K562 (cell line): ENCODE data around the gene ZNF649. TPM values are rescaled to one million over a fixed set of nuclear protein-coding genes. Genes with fewer than 3 reads are reported as not detected.

Experiments used
- ATAC-seq: fragments of 200-7000 bp; cut with Tn5 transposase; 3 replicates; pipeline ENCODE4 v1.9.1; 2020; ENCODE audit warnings: moderate library complexity
- BruUV-seq: library from RNA; stranded (reverse); fragments of 400-500 nt; replicated peaks from 2 replicates; lab custom pipeline; 2021; lab: Mats Ljungman, UMichigan
- CTCF ChIA-PET: fragments of 300-600 bp; formaldehyde crosslinking; extraction: SDS; loops from one replicate; lab custom pipeline; 2021; ENCODE audit warnings: low intra/inter-chr PET ratio; lab: Yijun Ruan, JAX
- POLR2A ChIA-PET: fragments of 300-600, 350-650 bp; sonication (Branson Sonifier 250); formaldehyde crosslinking; extraction: SDS; loops from one replicate; lab custom pipeline; 2021; ENCODE audit warnings: antibody characterized with exemption, inconsistent platforms; lab: Yijun Ruan, JAX
- DNase-seq, 4 experiments: peaks; one replicate each; pipeline versions ENCODE4 v3.0.0 to v3.0.0-alpha.2; 2011 to 2018; ENCODE audit warnings: low spot score in 3 of 4, mixed read lengths in 3 of 4; ENCODE audit errors: extremely low read depth in 1 of 4
- FAIRE-seq: peaks from 2 replicates; lab custom pipeline; 2011; peaks lifted over from hg19 to GRCh38; lab: Jason Lieb, UNC
- H2AFZ ChIP-seq: 2 replicates; pipeline ENCODE4 v1.6.0; 2011; ENCODE audit warnings: low read depth, low read length, control low read depth, inconsistent platforms
- H3K27ac ChIP-seq: fragments of 200-600 bp; 3 replicates; pipeline ENCODE4 v1.8.0; 2011; ENCODE audit warnings: low read depth, mild to moderate bottlenecking, control low read depth, inconsistent platforms, low read length, moderate library complexity, mixed read lengths; ENCODE audit errors: extremely low read depth
- H3K27me3 ChIP-seq, 2 experiments: fragments of 300-600 bp in 1 of 2; 2 replicates in 1 of 2; 3 replicates in 1 of 2; pipeline versions ENCODE4 v1.6.0 to v1.8.0; 2011; ENCODE audit warnings: inconsistent platforms in 2 of 2, low read length in 2 of 2, mild to moderate bottlenecking in 1 of 2, mixed read lengths in 1 of 2, moderate library complexity in 1 of 2; ENCODE audit not compliant: control insufficient read depth in 2 of 2, insufficient read depth in 2 of 2
- H3K36me3 ChIP-seq: fragments of 300-600 bp; 3 replicates; pipeline ENCODE4 v1.8.0; 2011; ENCODE audit warnings: mild to moderate bottlenecking, low read length, inconsistent platforms; ENCODE audit not compliant: control insufficient read depth, insufficient read depth
- H3K4me1 ChIP-seq, 2 experiments: fragments of 200-600 bp in 1 of 2; replicated peaks in 1 of 2; 2 replicates in 1 of 2; 3 replicates in 1 of 2; pipeline versions ENCODE4 v1.5.1 to v1.8.0; 2011; ENCODE audit warnings: inconsistent platforms in 2 of 2, low read length in 2 of 2, mild to moderate bottlenecking in 1 of 2, mixed read lengths in 1 of 2, moderate library complexity in 1 of 2; ENCODE audit not compliant: control insufficient read depth in 2 of 2, insufficient read depth in 2 of 2
- H3K4me2 ChIP-seq: 2 replicates; pipeline ENCODE4 v1.6.1; 2011; ENCODE audit warnings: low read length, control low read depth, inconsistent platforms, mixed read lengths; ENCODE audit not compliant: insufficient read depth
- H3K4me3 ChIP-seq: fragments of 200-600 bp; sonication (generic), shearing (Covaris generic); 2 replicates; pipeline ENCODE4 v1.5.1; 2016; ENCODE audit warnings: control low read depth, inconsistent platforms
- H3K79me2 ChIP-seq: fragments of 200-600 bp; 3 replicates; pipeline ENCODE4 v1.8.0; 2011; ENCODE audit warnings: low read length, inconsistent platforms; ENCODE audit not compliant: control insufficient read depth, insufficient read depth
- H3K9ac ChIP-seq, 2 experiments: 2 replicates each; pipeline versions ENCODE4 v1.6.0 to v1.6.1; 2011; ENCODE audit warnings: low read depth in 2 of 2, low read length in 2 of 2, control low read depth in 1 of 2, inconsistent platforms in 1 of 2, mild to moderate bottlenecking in 1 of 2, mixed read lengths in 1 of 2; ENCODE audit not compliant: insufficient read depth in 1 of 2
- H3K9me1 ChIP-seq: one replicate; pipeline ENCODE4 v1.6.0; 2011; ENCODE audit warnings: inconsistent platforms, mild to moderate bottlenecking, low read length, moderate library complexity; ENCODE audit not compliant: control insufficient read depth, insufficient read depth
- H3K9me3 ChIP-seq: replicated peaks from 2 replicates; pipeline ENCODE4 v1.5.1; 2011; ENCODE audit warnings: low read depth, low read length, inconsistent platforms; ENCODE audit not compliant: control insufficient read depth, insufficient read depth
- H4K20me1 ChIP-seq: replicated peaks from 2 replicates; pipeline ENCODE4 v1.6.1; 2011; ENCODE audit warnings: low read length, inconsistent platforms, mixed read lengths; ENCODE audit not compliant: control insufficient read depth, insufficient read depth
- CBFA2T3 ChIP-seq: fragments of 450-650 bp; IDR thresholded peaks from 2 replicates; pipeline ENCODE4 v1.6.1; 2017
- DDX20 ChIP-seq: fragments of 450-650 bp; IDR thresholded peaks from 2 replicates; pipeline ENCODE4 v1.6.1; 2016; ENCODE audit warnings: missing genetic modification characterization, low read depth, mild to moderate bottlenecking, missing compliant biosample characterization, moderate library complexity
- FOXJ3 ChIP-seq: sonication (generic); formaldehyde crosslinking; IDR thresholded peaks from 2 replicates; pipeline ENCODE4 v1.4.0; 2020; ENCODE audit warnings: mild to moderate bottlenecking, missing genetic modification reagents
- KAT8 ChIP-seq: fragments of 450-650 bp; IDR thresholded peaks from 2 replicates; pipeline ENCODE4 v1.6.1; 2016; ENCODE audit warnings: low read depth, mild to moderate bottlenecking
- KLF10 ChIP-seq: fragments of 250-450 bp; sonication (Bioruptor Pico); IDR thresholded peaks from 2 replicates; pipeline ENCODE4 v1.6.1; 2021; ENCODE audit warnings: matching md5 sums
- KLF16 ChIP-seq: IDR thresholded peaks from 2 replicates; pipeline ENCODE4 v1.6.1; 2016; ENCODE audit warnings: antibody characterized with exemption
- MAFK ChIP-seq: IDR thresholded peaks from 2 replicates; pipeline ENCODE4 v1.6.1; 2011; ENCODE audit warnings: low read length, improper control_type of control experiment
- MED1 ChIP-seq: sonication (generic); formaldehyde crosslinking; IDR thresholded peaks from 2 replicates; pipeline ENCODE4 v1.8.1; 2023; ENCODE audit warnings: missing genetic modification reagents, borderline replicate concordance
- NFYB ChIP-seq: IDR thresholded peaks from 2 replicates; pipeline ENCODE4 v1.6.1; 2011; ENCODE audit warnings: mild to moderate bottlenecking, moderate library complexity; ENCODE audit not compliant: insufficient read length; ENCODE audit errors: extremely low read depth
- PHB ChIP-seq: fragments of 250-450 bp; sonication (Bioruptor Pico); IDR thresholded peaks from 2 replicates; pipeline ENCODE4 v1.5.0; 2021
- SNRNP70 ChIP-seq: fragments of 200-400 bp; formaldehyde crosslinking; optimal IDR thresholded peaks from 2 replicates; pipeline ENCODE3; 2017; ENCODE audit warnings: low read depth, low read length
- USF1 ChIP-seq: sonication (generic); formaldehyde crosslinking; IDR thresholded peaks from 2 replicates; pipeline ENCODE4 v1.9.0; 2022; ENCODE audit warnings: mild to moderate bottlenecking, missing genetic modification reagents
- ZBTB26 ChIP-seq: fragments of 450-650 bp; formaldehyde crosslinking; IDR thresholded peaks from 2 replicates; pipeline ENCODE4 v1.4.0; 2022; ENCODE audit warnings: missing genetic modification characterization
- ZNF174 ChIP-seq: fragments of 250-450 bp; sonication (Bioruptor Pico); IDR thresholded peaks from 2 replicates; pipeline ENCODE4 v1.4.0; 2020; ENCODE audit warnings: mild to moderate bottlenecking
- ZNF280A ChIP-seq: fragments of 450-650 bp; IDR thresholded peaks from 2 replicates; pipeline ENCODE4 v1.6.1; 2018; ENCODE audit warnings: mild to moderate bottlenecking, low read depth; ENCODE audit not compliant: partially characterized antibody
- ZNF592 ChIP-seq: fragments of 450-650 bp; IDR thresholded peaks from 2 replicates; pipeline ENCODE4 v1.6.1; 2017; ENCODE audit warnings: antibody characterized with exemption, mild to moderate bottlenecking
- WGBS: fragments of 100-300 bp; shearing (Covaris generic); methylation state at CpG from one replicate; pipeline ENCODE4 v1.1.6; 2016; ENCODE audit warnings: low coverage, mixed read lengths; ENCODE audit not compliant: insufficient coverage; ENCODE audit errors: missing lambda C conversion rate; 5-methylcytosine and 5-hydroxymethylcytosine counted together
- in situ Hi-C: fragments of 300-500 bp; cut with MboI; formaldehyde crosslinking; loops from 4 replicates; pipeline ENCODE4 v1.15.0; 2018; ENCODE audit warnings: inconsistent platforms, mixed read lengths
- intact Hi-C: fragments of 100-400 bp; cut with micrococcal nuclease; formaldehyde crosslinking; loops from 2 replicates; pipeline ENCODE4 v1.14.2; 2022
- polyA plus RNA-seq, 8 experiments: library from polyadenylated mRNA; depleted of rRNA in 4 of 8; stranded (reverse) in 5 of 8; unstranded in 3 of 8; fragments of >200 nt; fragmentation: Nextera tagmentation in 2 of 8; fragmentation: Illumina TruSeq in 1 of 8; extraction: Ambion mirVana in 2 of 8; extraction: Trizol in 1 of 8; gene quantifications; 2 replicates each; pipeline versions ENCODE4 v1.2.1 to v1.2.3, GENCODE V29; 2011 to 2014; ENCODE audit warnings: inconsistent platforms in 1 of 8, missing spikeins in 1 of 8
- total RNA-seq, 7 experiments: library from RNA; depleted of rRNA in 6 of 7; stranded (reverse); fragments of >200 nt in 6 of 7; fragmentation: Illumina TruSeq in 2 of 7; extraction: Trizol in 2 of 7; gene quantifications; 2 replicates each; pipeline versions ENCODE4 v1.2.1 to v1.2.3, GENCODE V29; 2011 to 2021; ENCODE audit warnings: low replicate concordance in 1 of 7

The ZNF649 gene
- total and polyA plus RNA-seq, 9 of the 15 experiments (the other 6 are each of a cell fraction or from before 2014, with no cell fraction given): 1.4 to 14.9 (median 8.3) TPM

GRCh38 chr19:51916167-51916566, 11.3 kb upstream of the ZNF649 start:
- no peak overlapping the region for H3K4me3 ChIP-seq
- 0% methylated on average over 1 of the region's 1 CpG for WGBS

More at GRCh38 chr19:51916167-51916566, 11.3 kb upstream of the ZNF649 start:
- in situ Hi-C loops (no loop called here), intact Hi-C loops (no loop called here)
- no peaks in the 10 kb centered on the region for H3K36me3 ChIP-seq
- H3K27me3 ChIP-seq: no peaks in the 10 kb centered on the region
- peaks cover 14% of the 10 kb centered on the region for H3K9me3 ChIP-seq
- H3K9ac ChIP-seq: no peak overlapping the region
- no peaks in the 10 kb centered on the region for H3K9me1 ChIP-seq
- DNase-seq: no peak
- no TSS peak for BruUV-seq
- H2AFZ ChIP-seq: no peak overlapping the region
- no peak for FAIRE-seq
- ATAC-seq: no peak
- no peaks in the 10 kb centered on the region for H3K4me1 ChIP-seq
- H3K4me2 ChIP-seq: no peak overlapping the region
- H4K20me1 ChIP-seq: no peaks in the 10 kb centered on the region
- no peaks in the 10 kb centered on the region for H3K79me2 ChIP-seq
- ChIA-PET CTCF (no interaction called here), POLR2A (interaction anchor here (0.6 kb wide), 1 partner anchor 21 kb away, joined by 3 read pairs; no protein-coding TSS in a partner anchor)
- TF ChIP-seq KLF10 (CRISPR knock-in tag) (no peak), ZBTB26 (no peak), FOXJ3 (CRISPR knock-in tag) (no peak), KAT8 (no peak), PHB (CRISPR knock-in tag) (no peak), MED1 (CRISPR knock-in tag) (no peak), ZNF280A (no peak), SNRNP70 (no peak), ZNF174 (CRISPR knock-in tag) (no peak), DDX20 (tag) (no peak), ZNF592 (no peak), CBFA2T3 (no peak), NFYB (no peak), MAFK (no peak), KLF16 (no peak), USF1 (CRISPR knock-in tag) (no peak)
- H3K27ac ChIP-seq: no peak overlapping the region
